ENCODE data around the gene TMEM108. TPM values are rescaled to one million over a fixed set of nuclear protein-coding genes. Genes with fewer than 3 reads are reported as not detected.

Gene TMEM108
- total and polyA plus RNA-seq, 2 donors, result 2.3 to 23.8 TPM

DNA sequence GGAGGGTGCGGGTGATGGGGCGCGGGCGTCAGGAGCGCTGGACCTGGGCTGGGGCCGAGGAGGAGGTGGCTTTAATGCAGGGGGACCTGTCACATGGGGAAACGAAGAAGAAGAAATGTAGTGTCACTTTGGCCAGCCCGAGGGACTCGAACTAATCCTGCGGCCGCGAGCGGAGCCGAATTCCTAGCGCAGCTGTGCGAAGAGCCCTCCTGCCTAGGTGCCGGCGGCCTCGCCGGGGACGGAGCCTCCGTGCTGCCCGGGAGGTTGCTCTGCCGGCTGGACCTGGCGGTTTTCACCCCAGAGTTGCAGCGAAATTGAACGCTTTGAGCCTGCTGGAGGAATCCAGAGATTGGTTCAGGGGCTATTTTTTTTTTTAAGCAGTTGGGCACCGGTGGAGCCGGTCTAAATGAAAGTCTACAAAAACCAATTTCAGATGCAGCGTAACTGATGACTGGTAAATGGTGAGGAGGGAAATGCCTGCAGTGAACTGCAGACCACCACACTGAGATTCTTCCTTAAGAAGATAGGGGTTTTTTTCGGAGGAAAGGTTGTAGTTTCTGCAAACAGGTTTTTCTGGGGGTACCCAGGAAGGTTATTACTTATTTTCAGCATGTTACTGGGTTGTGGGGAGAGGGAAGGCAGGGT, 662 bp downstream of the TMEM108 start:
- no peak for DNase-seq (ENCODE audit: extremely low spot score)
- no peaks in the 10 kb centered on the region for H3K4me1 ChIP-seq (ENCODE audit: insufficient read depth)
- H3K4me3 ChIP-seq (ENCODE audit: low read depth, low read length), result peak overlapping the region; percentile 43
- no peaks in the 10 kb centered on the region for H3K36me3 ChIP-seq (ENCODE audit: insufficient read depth)
- 4% methylated on average over 31 of the region's 31 CpGs for WGBS
- no peak overlapping the region for H3K27ac ChIP-seq (ENCODE audit: low read depth)

DNA sequence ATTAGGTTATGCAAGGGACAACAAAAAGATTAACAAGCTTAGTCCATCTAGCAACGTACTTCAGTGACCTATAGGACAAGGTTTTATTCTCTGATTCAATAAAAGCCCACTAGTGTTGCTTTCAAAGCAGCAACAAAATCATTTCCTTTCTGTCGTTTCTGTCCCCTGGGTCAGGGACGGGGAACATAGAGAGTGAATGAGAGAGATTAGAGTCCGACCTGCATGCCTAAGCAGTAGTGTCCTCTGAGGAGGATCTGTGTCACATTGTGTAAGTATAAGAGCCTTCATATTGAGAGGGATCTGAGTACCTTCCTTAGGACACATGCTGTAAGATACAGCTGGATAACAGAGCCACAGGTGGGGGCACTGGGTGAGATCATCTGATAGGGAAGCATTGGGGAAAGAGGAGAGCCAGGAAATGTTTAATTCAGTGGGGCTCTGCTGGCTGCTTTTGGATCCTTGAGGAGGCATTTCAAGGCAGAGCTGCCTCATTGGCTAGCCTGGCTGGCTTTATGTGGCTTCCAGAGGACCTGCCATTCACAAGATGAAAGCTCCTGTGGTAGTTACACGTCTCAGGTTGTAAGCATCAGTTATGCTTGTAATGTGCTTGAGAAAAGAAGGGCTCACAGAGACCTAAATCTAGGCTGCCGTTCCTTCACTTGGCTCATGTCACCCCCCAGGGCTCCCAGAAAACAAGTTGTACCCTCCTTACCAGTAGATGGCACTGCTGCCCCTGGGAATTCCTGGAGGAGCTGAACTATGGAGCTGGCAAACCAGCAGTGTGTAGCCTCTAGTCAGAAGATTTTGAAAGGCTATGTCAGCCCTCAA, 2.7 kb downstream of the TMEM108 start:
- no peaks in the 10 kb centered on the region for H3K4me1 ChIP-seq (ENCODE audit: insufficient read depth)
- DNase-seq (ENCODE audit: extremely low spot score), result peak; percentile 35
- no peaks in the 10 kb centered on the region for H3K36me3 ChIP-seq (ENCODE audit: insufficient read depth)
- no peak overlapping the region for H3K4me3 ChIP-seq (ENCODE audit: low read depth, low read length)
- H3K27ac ChIP-seq (ENCODE audit: low read depth), result no peak overlapping the region
- WGBS, result 24% methylated on average over 6 of the region's 6 CpGs

DNA sequence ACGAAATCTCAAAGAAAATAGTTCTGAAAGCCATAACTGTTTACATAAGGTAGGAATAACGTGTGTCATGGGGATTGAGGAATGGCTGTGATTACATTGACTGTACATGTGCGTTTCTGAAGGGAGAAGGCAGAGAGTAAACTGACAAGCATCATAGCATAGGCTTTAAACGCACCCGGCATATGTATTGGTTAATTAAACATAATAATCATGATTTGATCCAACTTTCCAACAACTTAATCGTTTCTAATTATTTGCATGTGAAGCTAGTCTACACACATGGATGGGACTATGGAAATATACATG, 3.3 kb downstream of the TMEM108 start:
- H3K27ac ChIP-seq (ENCODE audit: low read depth), result no peak overlapping the region
- no peaks in the 10 kb centered on the region for H3K36me3 ChIP-seq (ENCODE audit: insufficient read depth)
- H3K4me3 ChIP-seq (ENCODE audit: low read depth, low read length), result no peak overlapping the region
- no peak for DNase-seq (ENCODE audit: extremely low spot score)
- no peaks in the 10 kb centered on the region for H3K4me1 ChIP-seq (ENCODE audit: insufficient read depth)
- 30% methylated on average over 6 of the region's 6 CpGs for WGBS

DNA sequence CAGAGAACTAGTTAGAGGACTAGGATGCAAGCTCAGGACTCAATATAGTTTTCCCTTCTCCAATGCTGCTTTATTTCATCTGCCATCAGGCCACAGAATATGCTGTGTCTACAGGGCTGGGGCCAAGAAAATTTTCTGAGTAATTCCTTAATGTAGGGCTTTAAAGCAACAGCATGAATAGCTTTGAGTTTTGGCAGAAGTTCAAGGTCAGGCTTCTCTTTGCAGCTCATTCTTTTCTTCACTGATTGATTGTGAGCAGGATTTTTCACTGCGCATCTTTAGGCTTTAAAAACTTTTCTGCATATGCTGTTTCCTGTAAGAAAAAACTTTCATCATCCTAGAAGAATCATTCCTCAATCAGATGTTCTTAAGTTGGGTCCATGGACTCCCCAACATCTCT, 4.6 kb downstream of the TMEM108 start:
- 53% methylated on average over 1 of the region's 1 CpG for WGBS
- Histone ChIP-seq H3K36me3 (ENCODE audit: insufficient read depth) (no peaks in the 10 kb centered on the region), H3K27ac (ENCODE audit: low read depth) (no peak overlapping the region), H3K4me1 (ENCODE audit: insufficient read depth) (no peaks in the 10 kb centered on the region), H3K4me3 (ENCODE audit: low read depth, low read length) (no peak overlapping the region)
- DNase-seq (ENCODE audit: extremely low spot score), result no peak

DNA sequence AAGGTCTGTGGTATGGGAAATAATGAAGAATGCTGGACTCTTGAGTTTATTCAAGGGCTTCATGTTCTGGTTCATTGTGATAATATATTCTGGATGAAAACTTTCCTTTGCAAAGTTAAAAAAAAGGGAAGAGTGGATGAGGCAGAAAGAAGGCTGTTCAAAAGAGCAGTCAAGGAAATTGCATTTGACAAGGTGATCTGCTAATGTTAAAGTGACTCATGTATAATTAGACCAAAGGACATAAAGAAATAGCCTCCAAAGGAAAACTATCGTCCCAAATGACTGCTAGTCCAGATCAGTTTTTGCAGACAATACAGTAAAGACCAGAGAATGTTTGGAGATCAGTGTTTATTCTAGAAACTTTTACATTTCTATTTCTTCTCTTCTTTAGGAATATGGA, 9.8 kb downstream of the TMEM108 start:
- Histone ChIP-seq H3K4me3 (ENCODE audit: low read depth, low read length) (no peak overlapping the region), H3K27ac (ENCODE audit: low read depth) (no peak overlapping the region), H3K4me1 (ENCODE audit: insufficient read depth) (no peaks in the 10 kb centered on the region), H3K36me3 (ENCODE audit: insufficient read depth) (no peaks in the 10 kb centered on the region)
- DNase-seq (ENCODE audit: extremely low spot score), result no peak
- 78% methylated on average over 1 of the region's 1 CpG for WGBS

DNA sequence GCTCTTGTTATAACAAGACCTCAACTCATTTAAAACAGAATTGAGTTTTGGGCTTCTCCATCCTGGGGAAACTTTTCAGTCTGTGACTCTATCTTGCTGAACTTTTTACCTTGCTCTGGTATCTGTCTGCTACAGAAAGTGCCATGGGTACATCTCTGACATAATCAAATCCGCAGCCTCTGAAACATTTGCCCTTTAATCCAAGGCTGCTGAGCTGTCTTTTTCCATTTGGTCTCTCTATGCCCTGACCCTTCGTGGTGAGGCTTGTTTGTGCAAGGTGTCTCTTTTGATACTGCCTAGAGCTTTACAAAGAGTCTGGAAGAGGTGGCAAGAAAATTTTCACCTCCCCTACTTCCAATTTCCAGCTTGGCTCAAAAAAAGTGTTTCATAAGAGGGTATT, 11.3 kb downstream of the TMEM108 start:
- 47% methylated on average over 2 of the region's 2 CpGs for WGBS
- Histone ChIP-seq H3K4me1 (ENCODE audit: insufficient read depth) (no peaks in the 10 kb centered on the region), H3K4me3 (ENCODE audit: low read depth, low read length) (no peak overlapping the region)

DNA sequence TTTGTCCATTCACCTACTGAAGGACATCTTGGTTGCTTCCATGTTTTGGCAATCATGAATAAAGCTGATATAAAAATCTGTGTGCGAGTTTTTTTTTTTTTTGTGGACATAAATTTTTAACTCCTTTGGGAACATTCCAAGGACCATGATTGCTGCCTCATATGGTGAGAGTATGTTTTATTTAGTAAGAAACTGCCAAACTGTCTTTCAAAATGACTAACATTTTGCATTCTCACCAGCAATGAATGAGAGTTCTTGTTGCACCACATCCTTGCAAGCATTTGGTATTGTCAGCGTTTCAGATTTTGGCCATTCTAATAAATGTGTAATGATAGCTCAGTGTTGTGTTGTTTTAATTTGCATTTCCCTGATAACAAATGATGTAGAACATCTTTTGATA, 12.7 kb downstream of the TMEM108 start:
- Histone ChIP-seq H3K27ac (ENCODE audit: low read depth) (no peak overlapping the region), H3K36me3 (ENCODE audit: insufficient read depth) (no peaks in the 10 kb centered on the region), H3K4me3 (ENCODE audit: low read depth, low read length) (no peak overlapping the region), H3K4me1 (ENCODE audit: insufficient read depth) (no peaks in the 10 kb centered on the region)
- 87% methylated on average over 2 of the region's 2 CpGs for WGBS
- DNase-seq (ENCODE audit: extremely low spot score), result no peak

More for the DNA sequence above, 11.3 kb downstream of the TMEM108 start:
- Histone ChIP-seq H3K27ac (ENCODE audit: low read depth) (no peak overlapping the region), H3K36me3 (ENCODE audit: insufficient read depth) (no peaks in the 10 kb centered on the region)
- no peak for DNase-seq (ENCODE audit: extremely low spot score)

DNA sequence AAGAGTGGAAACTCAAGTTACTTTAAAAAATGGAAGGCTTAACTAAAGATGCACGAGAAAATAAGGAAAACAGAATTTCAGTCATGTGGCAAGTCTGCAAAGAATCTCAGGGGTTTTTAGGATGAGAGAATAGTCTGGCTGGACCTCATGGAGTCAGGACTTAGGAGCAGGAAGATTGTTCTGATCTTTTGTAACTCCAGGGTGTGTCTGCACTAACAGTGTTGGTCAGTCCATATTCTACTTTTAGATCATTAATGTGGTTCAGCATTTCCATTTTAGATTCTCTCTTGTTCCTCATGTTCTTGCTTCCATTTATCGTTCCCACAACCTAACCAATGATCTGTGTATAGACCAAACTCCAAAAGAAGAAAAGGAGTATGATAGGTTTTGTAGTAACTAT, 15.3 kb downstream of the TMEM108 start:
- Histone ChIP-seq H3K36me3 (ENCODE audit: insufficient read depth) (no peaks in the 10 kb centered on the region), H3K4me3 (ENCODE audit: low read depth, low read length) (no peak overlapping the region), H3K4me1 (ENCODE audit: insufficient read depth) (no peaks in the 10 kb centered on the region), H3K27ac (ENCODE audit: low read depth) (no peak overlapping the region)
- 82% methylated on average over 2 of the region's 2 CpGs for WGBS
- DNase-seq (ENCODE audit: extremely low spot score), result no peak

DNA sequence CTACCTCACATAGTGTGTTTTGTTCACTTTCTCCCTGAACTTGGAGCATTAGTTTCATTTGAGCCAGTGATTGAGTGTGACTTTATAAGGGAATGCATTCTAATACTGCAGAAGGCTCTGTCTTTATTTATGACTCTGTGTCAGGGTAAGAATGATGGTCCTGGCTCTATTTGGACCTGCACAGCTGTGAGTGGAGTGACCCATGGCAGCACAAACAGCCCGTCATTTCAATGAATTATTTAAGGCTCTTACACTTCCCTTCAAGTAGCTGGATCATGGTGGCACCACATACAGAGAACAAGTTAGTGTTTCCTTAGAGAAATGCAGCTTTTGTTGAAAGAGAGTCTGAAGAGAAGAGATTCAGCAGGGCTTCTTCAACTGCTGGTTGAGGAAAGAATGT, 16.4 kb downstream of the TMEM108 start:
- WGBS, result 46% methylated on average over 1 of the region's 1 CpG
- H3K27ac ChIP-seq (ENCODE audit: low read depth), result no peak overlapping the region
- H3K36me3 ChIP-seq (ENCODE audit: insufficient read depth), result no peaks in the 10 kb centered on the region
- DNase-seq (ENCODE audit: extremely low spot score), result no peak
- H3K4me3 ChIP-seq (ENCODE audit: low read depth, low read length), result no peak overlapping the region
- H3K4me1 ChIP-seq (ENCODE audit: insufficient read depth), result no peaks in the 10 kb centered on the region

DNA sequence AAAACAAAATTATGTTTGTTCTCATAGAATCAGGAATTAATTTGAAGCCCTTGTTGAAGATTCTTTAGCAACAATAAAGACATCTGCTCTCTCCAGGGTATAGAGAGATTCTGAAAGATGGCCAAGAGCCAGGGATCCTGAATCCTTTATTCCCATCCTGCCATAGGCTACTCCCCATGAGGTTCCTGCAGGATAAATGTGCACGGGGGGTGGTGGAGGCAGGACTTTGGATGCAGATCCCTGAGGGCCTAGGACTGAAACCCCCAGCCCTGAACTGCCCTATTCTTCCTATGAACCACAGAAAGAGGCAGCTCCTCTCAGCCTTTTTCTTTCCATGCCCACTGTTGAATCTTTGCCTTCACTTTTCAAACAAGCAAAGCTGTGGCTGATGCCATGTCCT, 17.1 kb downstream of the TMEM108 start:
- DNase-seq (ENCODE audit: extremely low spot score), result no peak
- H3K4me1 ChIP-seq (ENCODE audit: insufficient read depth), result no peaks in the 10 kb centered on the region
- 58% methylated on average over 1 of the region's 1 CpG for WGBS
- H3K4me3 ChIP-seq (ENCODE audit: low read depth, low read length), result no peak overlapping the region
- no peaks in the 10 kb centered on the region for H3K36me3 ChIP-seq (ENCODE audit: insufficient read depth)
- H3K27ac ChIP-seq (ENCODE audit: low read depth), result no peak overlapping the region

DNA sequence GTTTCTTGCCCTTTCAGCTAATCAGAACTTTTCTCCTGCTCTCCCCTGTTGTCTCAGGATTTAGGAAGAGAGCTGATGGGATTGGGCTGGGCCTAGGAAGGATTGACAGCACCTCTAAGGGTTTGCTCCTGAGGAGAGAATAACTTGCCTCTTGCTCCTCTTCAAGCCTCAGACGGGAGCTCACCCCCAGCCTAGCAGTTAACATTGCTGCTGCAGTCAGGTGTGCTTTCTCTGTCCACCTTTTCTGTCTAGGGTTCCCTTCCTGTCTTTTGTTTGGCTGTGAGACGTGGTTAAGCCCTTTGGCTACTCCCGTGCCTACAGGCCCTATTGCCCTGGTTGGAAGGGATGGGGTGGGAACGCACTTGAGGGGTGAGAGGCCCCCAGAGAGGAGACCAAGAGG, 20.1 kb downstream of the TMEM108 start:
- 84% methylated on average over 4 of the region's 4 CpGs for WGBS
- Histone ChIP-seq H3K4me1 (ENCODE audit: insufficient read depth) (no peaks in the 10 kb centered on the region), H3K36me3 (ENCODE audit: insufficient read depth) (no peaks in the 10 kb centered on the region), H3K4me3 (ENCODE audit: low read depth, low read length) (no peak overlapping the region), H3K27ac (ENCODE audit: low read depth) (no peak overlapping the region)
- no peak for DNase-seq (ENCODE audit: extremely low spot score)

DNA sequence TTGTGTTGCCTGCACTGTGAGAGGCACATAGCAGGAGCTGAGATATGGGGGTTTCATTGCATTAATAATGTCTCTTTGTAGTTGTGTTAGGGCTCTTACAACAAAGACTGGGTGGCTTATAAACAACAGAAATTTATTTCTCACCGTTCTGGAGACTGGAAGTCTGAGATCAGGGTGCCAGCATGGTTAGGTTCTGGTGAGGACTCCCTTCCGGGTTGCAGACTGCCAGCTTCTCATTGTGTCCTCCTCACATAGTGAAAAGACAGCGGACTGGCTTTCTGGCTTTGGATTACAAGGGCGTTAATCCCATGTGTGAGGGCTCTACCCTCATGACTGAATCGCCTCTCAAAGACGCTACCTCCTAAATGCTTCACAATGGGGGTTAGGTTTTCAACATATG, 20.6 kb downstream of the TMEM108 start:
- H3K27ac ChIP-seq (ENCODE audit: low read depth), result no peak overlapping the region
- 71% methylated on average over 6 of the region's 6 CpGs for WGBS

DNA sequence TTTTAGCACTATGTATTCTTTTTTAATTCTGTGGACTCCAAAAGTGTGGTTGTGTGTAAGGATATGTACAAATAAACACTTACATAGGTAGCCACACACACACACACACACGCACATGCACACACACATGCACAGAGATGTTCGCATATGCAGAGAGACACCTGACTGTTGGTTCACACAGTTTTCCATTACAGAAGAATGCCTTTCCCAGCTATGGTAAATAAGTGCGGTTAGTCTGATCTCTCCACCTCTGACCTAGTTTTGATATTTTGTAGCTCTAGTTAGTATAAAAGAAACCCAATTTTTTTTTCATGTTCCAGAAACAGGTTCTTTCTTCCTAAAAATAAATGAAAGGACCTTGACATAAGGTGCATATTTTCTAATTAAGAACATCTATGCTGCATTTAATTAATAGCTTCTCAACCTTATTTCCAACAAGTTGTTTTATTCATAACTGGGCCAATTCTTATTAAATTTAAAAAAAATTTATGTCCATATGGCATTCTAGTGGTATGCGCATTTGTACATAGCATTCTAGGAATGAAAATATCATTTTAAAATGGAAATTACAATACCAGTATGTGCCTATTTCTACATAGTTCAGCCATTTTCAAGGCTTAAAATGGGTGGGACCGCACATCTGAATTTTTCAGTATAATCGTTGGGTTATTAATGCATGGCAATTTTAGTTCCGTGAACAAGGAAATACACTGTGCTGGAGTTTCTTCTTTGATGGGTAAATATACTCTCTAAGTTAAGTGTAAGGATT, 27.2 kb downstream of the TMEM108 start:
- Histone ChIP-seq H3K4me1 (ENCODE audit: insufficient read depth) (no peaks in the 10 kb centered on the region), H3K27ac (ENCODE audit: low read depth) (no peak overlapping the region), H3K4me3 (ENCODE audit: low read depth, low read length) (no peak overlapping the region), H3K36me3 (ENCODE audit: insufficient read depth) (no peaks in the 10 kb centered on the region)
- no peak for DNase-seq (ENCODE audit: extremely low spot score)
- WGBS, result 97% methylated on average over 7 of the region's 7 CpGs

More for the DNA sequence above, 20.6 kb downstream of the TMEM108 start:
- DNase-seq (ENCODE audit: extremely low spot score), result no peak
- Histone ChIP-seq H3K4me1 (ENCODE audit: insufficient read depth) (no peaks in the 10 kb centered on the region), H3K36me3 (ENCODE audit: insufficient read depth) (no peaks in the 10 kb centered on the region), H3K4me3 (ENCODE audit: low read depth, low read length) (no peak overlapping the region)

DNA sequence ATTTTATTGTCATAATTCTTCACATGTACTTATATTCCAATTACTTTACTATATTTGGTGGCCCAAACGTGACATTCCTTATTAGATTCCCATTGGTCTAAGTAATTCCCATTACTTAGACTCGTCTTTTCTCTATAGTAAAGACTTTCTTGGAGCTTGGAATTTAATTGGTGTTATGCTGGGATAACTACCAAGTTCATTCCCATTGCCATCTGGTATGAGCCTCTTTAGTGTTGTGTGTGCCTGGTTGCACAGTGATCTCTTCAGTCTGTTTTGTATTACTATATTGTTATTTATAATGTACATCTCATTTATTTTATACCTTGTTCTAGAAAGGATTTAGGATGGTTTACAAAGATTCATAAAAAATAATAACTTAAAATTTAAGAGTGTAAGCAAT, 27.8 kb downstream of the TMEM108 start:
- DNase-seq (ENCODE audit: extremely low spot score), result no peak
- WGBS, result 94% methylated on average over 2 of the region's 2 CpGs
- Histone ChIP-seq H3K4me1 (ENCODE audit: insufficient read depth) (no peaks in the 10 kb centered on the region), H3K27ac (ENCODE audit: low read depth) (no peak overlapping the region), H3K4me3 (ENCODE audit: low read depth, low read length) (no peak overlapping the region), H3K36me3 (ENCODE audit: insufficient read depth) (no peaks in the 10 kb centered on the region)

Measured in urinary bladder (tissue), 4 donors.